NCI-H128 (cell line): ENCODE results near the gene EYA2.

Experiments used
- DNase-seq: peaks from one replicate; lab custom pipeline; 2025; ENCODE audit not compliant: unreplicated experiment; lab: John Stamatoyannopoulos, UW

Gene EYA2

GRCh38 chr20:46975976-46976375 lies 81.3 kb downstream of the EYA2 start:
- DNase-seq: no peak

GRCh38 chr20:46977204-46977603 lies 82.6 kb downstream of the EYA2 start:
- DNase-seq: no peak

- DNase-seq: no peak
These were observed 83.4 kb downstream of the EYA2 start for GRCh38 chr20:46977909-46978588.

- no peak for DNase-seq
These were observed 84.4 kb downstream of the EYA2 start for GRCh38 chr20:46978951-46979491.

- no peak for DNase-seq
These were observed 85.1 kb downstream of the EYA2 start for GRCh38 chr20:46979603-46980241.

GRCh38 chr20:46981184-46981583 lies 86.5 kb downstream of the EYA2 start:
- DNase-seq: no peak

- DNase-seq: no peak
These were observed 88.8 kb downstream of the EYA2 start for GRCh38 chr20:46983466-46983865.

- no peak for DNase-seq
These were observed 89.8 kb downstream of the EYA2 start for GRCh38 chr20:46984405-46984804.

GRCh38 chr20:46985250-46985649 lies 90.6 kb downstream of the EYA2 start:
- no peak for DNase-seq

GRCh38 chr20:46985671-46986070 lies 91.0 kb downstream of the EYA2 start:
- no peak for DNase-seq

GRCh38 chr20:46987001-46987400 lies 92.4 kb downstream of the EYA2 start:
- DNase-seq: no peak

GRCh38 chr20:46990017-46990595 lies 95.5 kb downstream of the EYA2 start:
- no peak for DNase-seq

GRCh38 chr20:46990596-46991104 lies 96.0 kb downstream of the EYA2 start:
- DNase-seq: no peak

- DNase-seq: no peak
These were observed 96.5 kb downstream of the EYA2 start for GRCh38 chr20:46991168-46991567.

- no peak for DNase-seq
These were observed 97.4 kb downstream of the EYA2 start for GRCh38 chr20:46991880-46992639.

GRCh38 chr20:46992640-46993035 lies 98.0 kb downstream of the EYA2 start:
- no peak for DNase-seq

GRCh38 chr20:46993465-46994095 lies 98.9 kb downstream of the EYA2 start:
- DNase-seq: no peak

GRCh38 chr20:46994341-46994740 lies 99.7 kb downstream of the EYA2 start:
- DNase-seq: no peak

GRCh38 chr20:46995561-46996142 lies 101.0 kb downstream of the EYA2 start:
- DNase-seq: no peak

GRCh38 chr20:46997187-46997586 lies 102.5 kb downstream of the EYA2 start:
- no peak for DNase-seq
